GM20431 (cell line): ENCODE data around the gene PGLYRP2.
"Not testable (repeated sequence)": the region's sequence is repeated elsewhere in the genome, so short reads cannot be mapped to it uniquely, and the experiment has no call there.

Experiments used
- in situ Hi-C: fragments of 300-500 bp; cut with MseI, MboI; formaldehyde crosslinking; loops from one replicate; pipeline ENCODE4 v1.15.0; 2020; ENCODE audit warnings: low sequenced_read_pairs; ENCODE audit not compliant: unreplicated experiment

PGLYRP2 gene

GRCh38 chr19:15488489-15489226, 9.4 kb upstream of the PGLYRP2 start:
- in situ Hi-C loops: no loop called here

GRCh38 chr19:15487038-15487437, 7.7 kb upstream of the PGLYRP2 start:
- in situ Hi-C loops: no loop called here

- in situ Hi-C loops: not testable (repeated sequence)
These were observed 6.5 kb upstream of the PGLYRP2 start for GRCh38 chr19:15485768-15486167.

GRCh38 chr19:15480996-15481395, 1.7 kb upstream of the PGLYRP2 start:
- in situ Hi-C loops: not testable (repeated sequence)

GRCh38 chr19:15476325-15476724, 3.0 kb downstream of the PGLYRP2 start:
- in situ Hi-C loops: no loop called here

GRCh38 chr19:15475611-15476010, 3.7 kb downstream of the PGLYRP2 start:
- in situ Hi-C loops: no loop called here

GRCh38 chr19:15475169-15475568, 4.1 kb downstream of the PGLYRP2 start:
- in situ Hi-C loops: no loop called here

- in situ Hi-C loops: not testable (repeated sequence)
These were observed 5.5 kb downstream of the PGLYRP2 start for GRCh38 chr19:15473821-15474220.

- in situ Hi-C loops: no loop called here
These were observed 7.6 kb downstream of the PGLYRP2 start for GRCh38 chr19:15471639-15472101.

- in situ Hi-C loops: no loop called here
These were observed 9.6 kb downstream of the PGLYRP2 start for GRCh38 chr19:15469513-15470297.

- in situ Hi-C loops: no loop called here
These were observed 10.4 kb downstream of the PGLYRP2 start for GRCh38 chr19:15468675-15469512.

GRCh38 chr19:15467734-15468214, 11.5 kb downstream of the PGLYRP2 start:
- in situ Hi-C loops: no loop called here

GRCh38 chr19:15466851-15467733, 12.2 kb downstream of the PGLYRP2 start:
- in situ Hi-C loops: no loop called here

- in situ Hi-C loops: no loop called here
These were observed 14.6 kb downstream of the PGLYRP2 start, which contains the start of gene RASAL3 for GRCh38 chr19:15464394-15465385. Gene RASAL3, minus strand, starts transcription at chr19:15464544. Its CDS starts 186 bp downstream, at chr19:15464358.

GRCh38 chr19:15463861-15464371, 15.4 kb downstream of the PGLYRP2 start:
- in situ Hi-C loops: no loop called here

GRCh38 chr19:15461694-15462093, 17.6 kb downstream of the PGLYRP2 start:
- in situ Hi-C loops: no loop called here

GRCh38 chr19:15457701-15458484, 21.4 kb downstream of the PGLYRP2 start:
- in situ Hi-C loops: no loop called here
